Hematopoietic multipotent progenitor cell treated with erythropoietin and hydrocortisone succinate and interleukin-3 and kit ligand, for 8 days (in vitro differentiated cells): ENCODE results near the gene ARHGAP22.
A peak's percentile ranks its signal among the peaks of the same experiment; 100 is the strongest.

ENCODE experiments used
- DNase-seq: peaks from one replicate; pipeline ENCODE4 v3.0.0-alpha.2; 2015

Gene ARHGAP22

GRCh38 chr10:48412933-48413332 is 191.9 kb downstream of the ARHGAP22 start:
- no peak for DNase-seq

- no peak for DNase-seq
Measured at GRCh38 chr10:48412081-48412480, 192.8 kb downstream of the ARHGAP22 start.

GRCh38 chr10:48411510-48411909 is 193.4 kb downstream of the ARHGAP22 start:
- no peak for DNase-seq

- DNase-seq = no peak
Measured at GRCh38 chr10:48410503-48410902, 194.4 kb downstream of the ARHGAP22 start.

GRCh38 chr10:48406658-48407057 is 198.2 kb downstream of the ARHGAP22 start:
- DNase-seq = no peak

GRCh38 chr10:48406204-48406603 is 198.7 kb downstream of the ARHGAP22 start:
- peak; percentile 19 for DNase-seq

GRCh38 chr10:48404646-48405045 is 200.2 kb downstream of the ARHGAP22 start:
- DNase-seq = no peak

GRCh38 chr10:48400850-48401220 is 204.0 kb downstream of the ARHGAP22 start:
- no peak for DNase-seq

- no peak for DNase-seq
Measured at GRCh38 chr10:48400129-48400849, 204.6 kb downstream of the ARHGAP22 start.

GRCh38 chr10:48399551-48399950 is 205.3 kb downstream of the ARHGAP22 start:
- no peak for DNase-seq

GRCh38 chr10:48399056-48399541 is 205.8 kb downstream of the ARHGAP22 start:
- no peak for DNase-seq

GRCh38 chr10:48398261-48398660 is 206.6 kb downstream of the ARHGAP22 start:
- no peak for DNase-seq
